Esophagus muscularis mucosa (tissue), 4 donors: ENCODE data around the gene PLPPR1. TPM values are rescaled to one million over a fixed set of nuclear protein-coding genes. Genes with fewer than 3 reads are reported as not detected.

Source experiments
- DNase-seq: peaks from one replicate; pipeline ENCODE4 v3.0.0-alpha.2; 2017; ENCODE audit errors: extremely low spot score
- H3K27ac ChIP-seq, 4 donors: fragments of 200-600 bp; sonication (generic); replicated peaks in 1 of 4; 1 replicate in 3 of 4; 2 replicates in 1 of 4; pipeline ENCODE4 v1.5.1; 2016 to 2019; ENCODE audit warnings: mild to moderate bottlenecking in 1 of 4
- H3K27me3 ChIP-seq, 4 donors: fragments of 200-600 bp; sonication (generic); one replicate each; pipeline versions ENCODE4 v1.5.1 to v1.6.0; 2016 to 2019
- H3K36me3 ChIP-seq, 4 donors: fragments of 200-600 bp; sonication (generic); one replicate each; pipeline ENCODE4 v1.5.1; 2016 to 2019
- H3K4me1 ChIP-seq, 4 donors: fragments of 200-600 bp; sonication (generic); one replicate each; pipeline ENCODE4 v1.5.1; 2016 to 2019
- H3K4me3 ChIP-seq, 4 donors: fragments of 200-600 bp; sonication (generic); 1 replicate in 2 of 4; 2 replicates in 2 of 4; pipeline ENCODE4 v1.5.1; 2016 to 2019; ENCODE audit warnings: mild to moderate bottlenecking in 4 of 4, moderate library complexity in 1 of 4
- H3K9me3 ChIP-seq, 4 donors: fragments of 200-600 bp; sonication (generic); 1 replicate in 3 of 4; 2 replicates in 1 of 4; pipeline ENCODE4 v1.5.1; 2016 to 2019
- EP300 ChIP-seq: sonication (generic); formaldehyde crosslinking; IDR thresholded peaks from one replicate; pipeline ENCODE4 v1.6.1; 2017; ENCODE audit warnings: antibody characterized with exemption
- POLR2A ChIP-seq: fragments of 450-650 bp; IDR thresholded peaks from one replicate; pipeline ENCODE4 v1.6.1; 2017; ENCODE audit warnings: antibody characterized with exemption, moderate library complexity, mild to moderate bottlenecking, low read depth
- POLR2AphosphoS5 ChIP-seq, 2 donors: sonication (generic); formaldehyde crosslinking; IDR thresholded peaks; one replicate each; pipeline ENCODE4 v1.6.1; 2017; ENCODE audit warnings: antibody characterized with exemption in 2 of 2
- WGBS: methylation state at CpG from one replicate; pipeline ENCODE4 v1.1.5; 2018; 5-methylcytosine and 5-hydroxymethylcytosine counted together
- intact Hi-C: fragments of 100-400 bp; cut with DNase I; formaldehyde crosslinking; loops from one replicate; pipeline ENCODE4 v1.15.1; 2023
- total RNA-seq, 4 donors: library from RNA; depleted of rRNA; stranded (reverse); fragments of >200 nt; gene quantifications; one replicate each; pipeline versions ENCODE4 v1.1.0 to v1.2.1, GENCODE V29; 2016
- TF ChIP-seq, protein P1 (sequence below), 3 experiments: fragments of 200-600 bp in 2 of 3; fragments of 450-650 bp in 1 of 3; sonication (generic) in 2 of 3; IDR thresholded peaks; one replicate each; pipeline ENCODE4 v1.5.1; 2017 to 2019; ENCODE audit warnings: antibody characterized with exemption in 3 of 3, mild to moderate bottlenecking in 2 of 3, moderate library complexity in 1 of 3

The PLPPR1 gene
- under 1 TPM in 3 of 4 donors, not detected in 1; 0.19 to 0.99 (median 0.29) TPM for total RNA-seq

DNA sequence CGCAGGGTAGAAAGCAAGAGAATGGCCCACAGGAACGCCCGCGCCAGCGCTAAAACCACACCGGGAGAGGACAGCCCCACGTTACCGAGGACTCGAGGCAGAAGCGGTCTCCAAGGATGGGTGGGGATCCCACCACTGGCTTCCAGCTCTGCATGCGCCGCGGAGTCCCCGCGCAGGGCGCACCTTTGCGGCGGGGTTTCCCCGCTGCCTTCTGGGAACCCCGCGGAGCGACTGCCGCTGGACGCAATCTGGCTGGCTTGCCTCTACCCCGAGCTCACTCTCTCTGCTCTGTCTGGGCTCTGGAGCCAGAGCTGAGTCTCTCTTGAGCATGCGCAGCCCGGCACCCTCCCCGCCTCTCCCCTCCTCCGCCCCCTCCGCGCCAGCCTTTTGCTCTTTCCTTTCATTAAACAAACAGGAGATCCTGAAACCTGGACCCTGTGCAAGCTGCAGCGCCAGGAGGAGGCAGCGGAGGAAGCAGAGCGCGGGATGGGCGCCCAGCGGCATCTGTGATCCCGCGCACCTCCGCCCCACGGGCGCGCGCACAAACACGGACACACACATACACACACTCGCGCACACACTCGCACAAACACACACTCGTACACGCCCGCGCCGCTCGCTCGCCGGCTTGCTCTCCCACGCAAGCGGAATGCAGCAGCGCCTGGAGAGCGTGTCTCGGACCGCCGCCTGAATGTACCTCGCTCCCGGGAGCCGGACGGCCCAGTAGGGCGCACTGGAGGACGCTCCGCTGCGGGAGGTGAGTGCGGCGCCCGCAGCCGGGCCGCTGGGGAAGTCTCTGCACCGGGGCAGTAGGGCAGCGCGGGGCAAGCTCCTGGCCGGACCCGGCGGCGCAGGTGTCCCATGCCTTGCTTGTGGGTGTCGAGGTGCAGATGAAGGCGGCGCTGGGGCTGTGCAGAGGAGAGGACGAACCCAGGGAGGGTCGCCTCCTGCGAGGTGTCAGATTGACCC, at the start of gene PLPPR1:
Gene PLPPR1 (plus strand): TSS at position 382 of the 969 bp plus-strand sequence.
- no peaks in the 10 kb centered on the region for H3K36me3 ChIP-seq
- H3K27ac ChIP-seq = no peak within 1 kb of the TSS
- peak within 1 kb of the TSS; percentile 42 to 56 (median 50) for H3K4me3 ChIP-seq
- H3K27me3 ChIP-seq = peaks cover 0 to 59% (median 5%) of the 10 kb centered on the region in 4 donors
- intact Hi-C loops = no loop called here
- no peak for DNase-seq
- TF ChIP-seq POLR2AphosphoS5 (IDR thresholded peaks at IDR 0.05) = no peak
- TF ChIP-seq EP300 = no peak
- no peak for TF ChIP-seq POLR2A
- TF ChIP-seq, protein P1, sequence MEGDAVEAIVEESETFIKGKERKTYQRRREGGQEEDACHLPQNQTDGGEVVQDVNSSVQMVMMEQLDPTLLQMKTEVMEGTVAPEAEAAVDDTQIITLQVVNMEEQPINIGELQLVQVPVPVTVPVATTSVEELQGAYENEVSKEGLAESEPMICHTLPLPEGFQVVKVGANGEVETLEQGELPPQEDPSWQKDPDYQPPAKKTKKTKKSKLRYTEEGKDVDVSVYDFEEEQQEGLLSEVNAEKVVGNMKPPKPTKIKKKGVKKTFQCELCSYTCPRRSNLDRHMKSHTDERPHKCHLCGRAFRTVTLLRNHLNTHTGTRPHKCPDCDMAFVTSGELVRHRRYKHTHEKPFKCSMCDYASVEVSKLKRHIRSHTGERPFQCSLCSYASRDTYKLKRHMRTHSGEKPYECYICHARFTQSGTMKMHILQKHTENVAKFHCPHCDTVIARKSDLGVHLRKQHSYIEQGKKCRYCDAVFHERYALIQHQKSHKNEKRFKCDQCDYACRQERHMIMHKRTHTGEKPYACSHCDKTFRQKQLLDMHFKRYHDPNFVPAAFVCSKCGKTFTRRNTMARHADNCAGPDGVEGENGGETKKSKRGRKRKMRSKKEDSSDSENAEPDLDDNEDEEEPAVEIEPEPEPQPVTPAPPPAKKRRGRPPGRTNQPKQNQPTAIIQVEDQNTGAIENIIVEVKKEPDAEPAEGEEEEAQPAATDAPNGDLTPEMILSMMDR (IDR thresholded peaks at IDR 0.05) = no peak
- no peaks in the 10 kb centered on the region for H3K9me3 ChIP-seq
- peaks cover 11 to 30% (median 16%) of the 10 kb centered on the region in 4 donors for H3K4me1 ChIP-seq
- 0% methylated on average over 32 of the region's 89 CpGs for WGBS

DNA sequence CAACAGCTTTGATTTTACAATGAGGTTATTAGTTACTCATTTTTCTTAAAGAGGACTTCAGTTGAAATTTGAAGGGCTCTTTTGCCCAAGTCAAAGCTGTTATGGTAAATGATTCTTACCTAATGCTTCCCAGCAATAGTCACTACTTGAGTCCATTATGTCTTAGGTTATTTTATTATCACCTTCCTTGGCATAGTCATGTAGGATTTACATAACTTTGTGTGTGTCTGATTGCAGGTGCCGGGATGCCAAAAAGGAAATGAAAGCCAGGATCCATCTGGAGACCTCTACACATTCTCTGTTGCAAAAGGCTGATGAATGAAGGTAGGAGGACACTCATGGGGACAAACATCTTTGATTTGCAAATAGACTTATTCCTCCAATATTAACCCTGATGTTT, 38.8 kb upstream of the PLPPR1 start:
- no peak for DNase-seq
- H3K27ac ChIP-seq = no peak overlapping the region
- intact Hi-C loops = no loop called here
- H3K4me1 ChIP-seq = no peaks in the 10 kb centered on the region
- TF ChIP-seq POLR2A (no peak), EP300 (no peak), POLR2AphosphoS5 (IDR thresholded peaks at IDR 0.05) (no peak)
- TF ChIP-seq, protein P1 (IDR thresholded peaks at IDR 0.05) = no peak
- H3K4me3 ChIP-seq = no peak overlapping the region
- no peaks in the 10 kb centered on the region for H3K27me3 ChIP-seq
- H3K36me3 ChIP-seq = no peaks in the 10 kb centered on the region
- no peaks in the 10 kb centered on the region for H3K9me3 ChIP-seq
- 0% methylated on average over 1 of the region's 1 CpG for WGBS

DNA sequence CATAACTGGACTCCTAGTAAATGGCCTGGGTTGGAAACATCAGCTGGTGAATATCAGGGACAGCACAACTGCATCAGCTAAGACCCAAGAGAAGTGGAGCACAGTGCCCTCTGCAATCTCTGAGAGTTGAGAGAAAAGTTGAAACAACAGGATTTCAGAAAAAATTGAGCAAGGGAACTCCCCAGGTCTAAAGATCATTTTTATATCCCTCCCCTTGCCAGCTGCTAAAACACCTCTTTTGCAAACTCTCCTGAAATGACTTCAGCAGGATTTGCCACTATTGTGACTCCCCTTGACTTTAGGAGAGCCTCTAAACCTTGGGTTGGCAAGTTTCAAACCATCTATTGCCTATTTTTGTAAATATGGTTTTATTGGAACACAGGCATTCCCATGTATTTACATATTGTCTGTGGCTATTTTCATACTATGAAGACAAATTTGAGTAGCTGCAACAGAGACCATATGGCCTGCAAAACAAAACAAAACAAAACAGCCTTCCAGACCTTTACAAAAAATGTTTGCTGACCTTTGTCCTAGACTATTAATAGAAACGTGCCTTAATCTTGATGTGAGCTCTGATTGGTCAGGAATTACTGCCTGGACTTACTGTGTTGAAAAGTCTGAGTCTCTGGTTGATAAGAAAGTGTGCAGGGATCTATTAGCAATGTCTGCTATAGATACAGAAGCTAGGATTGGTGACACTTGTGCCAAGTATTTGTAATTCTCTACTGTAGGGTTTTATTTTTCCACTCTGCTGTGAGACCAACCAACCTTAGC, 37.7 kb upstream of the PLPPR1 start:
- Histone ChIP-seq H3K36me3 (no peaks in the 10 kb centered on the region), H3K27ac (no peak overlapping the region), H3K27me3 (no peaks in the 10 kb centered on the region), H3K4me3 (no peak overlapping the region), H3K4me1 (no peaks in the 10 kb centered on the region), H3K9me3 (no peaks in the 10 kb centered on the region)
- 6% methylated on average over 1 of the region's 1 CpG for whole genome bisulfite sequencing
- DNase-seq = no peak
- intact Hi-C loops = no loop called here
- TF ChIP-seq, protein P1 (IDR thresholded peaks at IDR 0.05) = no peak
- no peak for TF ChIP-seq POLR2A
- TF ChIP-seq POLR2AphosphoS5 (IDR thresholded peaks at IDR 0.05) = no peak
- TF ChIP-seq EP300 = no peak

DNA sequence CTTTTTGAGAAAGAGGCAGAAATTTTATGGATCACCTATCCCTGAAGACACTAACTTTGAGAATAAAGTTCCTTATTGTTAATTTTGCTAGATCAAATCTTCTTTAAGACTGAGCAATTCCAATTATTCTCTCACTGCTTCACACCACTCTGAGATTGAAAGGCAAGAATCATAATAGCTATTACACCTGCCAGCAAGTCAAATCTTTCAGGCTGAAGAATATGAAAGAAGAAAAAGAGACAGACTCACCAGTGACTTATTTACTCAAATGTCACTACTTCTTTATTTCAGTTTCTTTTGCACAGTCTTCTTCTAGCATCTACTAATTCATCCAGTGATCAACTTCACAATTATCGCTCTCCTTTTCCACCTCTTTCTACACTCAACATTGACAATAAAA, 35.9 kb upstream of the PLPPR1 start:
- H3K4me1 ChIP-seq = no peaks in the 10 kb centered on the region
- H3K4me3 ChIP-seq = no peak overlapping the region
- 95% methylated on average over 1 of the region's 1 CpG for WGBS
- no peak for TF ChIP-seq POLR2A
- no peak for TF ChIP-seq EP300
- TF ChIP-seq POLR2AphosphoS5 (IDR thresholded peaks at IDR 0.05) = no peak
- TF ChIP-seq, protein P1 (IDR thresholded peaks at IDR 0.05) = no peak
- no peak for DNase-seq
- H3K36me3 ChIP-seq = no peaks in the 10 kb centered on the region
- no peaks in the 10 kb centered on the region for H3K27me3 ChIP-seq
- no peaks in the 10 kb centered on the region for H3K9me3 ChIP-seq
- H3K27ac ChIP-seq = no peak overlapping the region
- intact Hi-C loops = no loop called here
